Right cardiac atrium (tissue), 5 donors: Measurements from ENCODE around the gene TEKTIP1. TPM values are rescaled to one million over a fixed set of nuclear protein-coding genes. Genes with fewer than 3 reads are reported as not detected.
"Not testable (repeated sequence)": the region's sequence is repeated elsewhere in the genome, so short reads cannot be mapped to it uniquely, and the experiment has no call there.

Source experiments
- ATAC-seq, 2 donors: fragments of 200-7000 bp; cut with Tn5 transposase; one replicate each; pipeline versions ENCODE4 v1.8.0 to v1.9.1; 2020; ENCODE audit warnings: moderate library complexity in 2 of 2, mild to moderate bottlenecking in 1 of 2
- DNase-seq, 3 donors: peaks; one replicate each; pipeline ENCODE4 v3.0.0-alpha.2; 2020
- H3K27ac ChIP-seq: one replicate; pipeline ENCODE4 v1.5.1; 2013; ENCODE audit warnings: mild to moderate bottlenecking, low read length, control low read depth, moderate library complexity
- H3K27me3 ChIP-seq: one replicate; pipeline ENCODE4 v1.6.1; 2013; ENCODE audit not compliant: control insufficient read depth, insufficient read depth
- H3K4me1 ChIP-seq: one replicate; pipeline ENCODE4 v1.6.1; 2013; ENCODE audit warnings: low read length; ENCODE audit not compliant: control insufficient read depth, insufficient read depth
- H3K4me3 ChIP-seq: one replicate; pipeline ENCODE4 v1.5.1; 2013; ENCODE audit warnings: low read length, control low read depth
- H3K9me3 ChIP-seq: one replicate; pipeline ENCODE4 v1.6.1; 2013; ENCODE audit warnings: low read length; ENCODE audit not compliant: control insufficient read depth
- WGBS: extraction: QIAGEN DNeasy Blood & Tissue Kit; methylation state at CpG from one replicate; pipeline ENCODE4 v1.1.7; 2013; 5-methylcytosine and 5-hydroxymethylcytosine counted together
- intact Hi-C, 4 donors: fragments of 100-400 bp; cut with DNase I; formaldehyde crosslinking; loops; one replicate each; pipeline versions ENCODE4 v1.11.0 to v1.14.0; 2022 to 2023
- polyA plus RNA-seq: library from polyadenylated mRNA; stranded (reverse); fragments of 200-250 nt; gene quantifications from one replicate; pipeline ENCODE4 v1.2.3, GENCODE V29; 2013
- total RNA-seq, 4 donors: library from RNA; stranded (reverse); fragmentation: NEBNext Ultra II Directional; extraction: Animal tissue kit (Norgen Biotek cat#: 25700); gene quantifications; one replicate each; pipeline ENCODE4 v1.2.1, GENCODE V29; 2021
- donor health status: healthy with polysubstance abuse.
- donor health status: DM: no; HTN: yes; CAD: no.
- donor health status: DM: no; HTN: no; CAD: no.
- donor health status: DM: no; HTN: yes; CAD: no; lungs with severe emphysema.
- donor health status: DM: yes; HTN: yes; CAD: no.

TEKTIP1 gene
- total and polyA plus RNA-seq, 5 donors, result 0.20 to 1.2 (median 0.97) TPM; not detected in 2

GRCh38 chr19:3554254-3555083, 15.5 kb downstream of the TEKTIP1 start:
- ATAC-seq (no peak), DNase-seq (no peak)
- 74% methylated on average over 21 of the region's 21 CpGs for WGBS
- Histone ChIP-seq H3K4me1 (peaks cover 2% of the 10 kb centered on the region), H3K27ac (no peak overlapping the region), H3K4me3 (no peak overlapping the region), H3K27me3 (no peaks in the 10 kb centered on the region), H3K9me3 (no peaks in the 10 kb centered on the region)
- intact Hi-C loops, result no loop called here

- H3K4me3 ChIP-seq, result peak overlapping the region; percentile 89
- intact Hi-C loops, result no loop called here
- DNase-seq (peak in 1 of 3 donors; percentile 55), ATAC-seq (no peak)
- 72% methylated on average over 15 of the region's 15 CpGs for WGBS
- H3K27ac ChIP-seq, result no peak overlapping the region
- H3K27me3 ChIP-seq, result no peaks in the 10 kb centered on the region
- peaks cover 2% of the 10 kb centered on the region for H3K4me1 ChIP-seq
- no peaks in the 10 kb centered on the region for H3K9me3 ChIP-seq
These were observed 16.9 kb downstream of the TEKTIP1 start for GRCh38 chr19:3555653-3556422.

- 26% methylated on average over 9 of the region's 9 CpGs for WGBS
- peaks cover 2% of the 10 kb centered on the region for H3K4me1 ChIP-seq
- no peak for DNase-seq
- no peaks in the 10 kb centered on the region for H3K9me3 ChIP-seq
- H3K27me3 ChIP-seq, result no peaks in the 10 kb centered on the region
- no peak overlapping the region for H3K27ac ChIP-seq
- H3K4me3 ChIP-seq, result peak overlapping the region; percentile 89
- no peak for ATAC-seq
- intact Hi-C loops, result no loop called here
These were observed 17.5 kb downstream of the TEKTIP1 start for GRCh38 chr19:3556423-3556977.

GRCh38 chr19:3556978-3557460, 18.0 kb downstream of the TEKTIP1 start:
- Histone ChIP-seq H3K9me3 (no peaks in the 10 kb centered on the region), H3K27ac (no peak overlapping the region), H3K27me3 (no peaks in the 10 kb centered on the region), H3K4me3 (peak overlapping the region; percentile 89), H3K4me1 (peaks cover 2% of the 10 kb centered on the region)
- ATAC-seq (no peak), DNase-seq (peak in 2 of 3 donors; percentile 69 to 72)
- under 1% methylated on average over 60 of the region's 60 CpGs for WGBS
- intact Hi-C loops, result no loop called here

- no peaks in the 10 kb centered on the region for H3K27me3 ChIP-seq
- peaks cover 2% of the 10 kb centered on the region for H3K4me1 ChIP-seq
- intact Hi-C loops, result no loop called here
- peak; percentile 97 to 98 for ATAC-seq
- peak within 1 kb of the TSS; percentile 19 for H3K27ac ChIP-seq
- H3K9me3 ChIP-seq, result no peaks in the 10 kb centered on the region
- 1% methylated on average over 81 of the region's 81 CpGs for WGBS
- peak within 1 kb of the TSS; percentile 89 for H3K4me3 ChIP-seq
- peak; percentile 96 to 98 (median 98) for DNase-seq
These were observed 18.7 kb downstream of the TEKTIP1 start, which contains the start of gene MFSD12 for GRCh38 chr19:3557461-3558248. TSS of gene MFSD12 (minus strand) at chr19:3557586. CDS start at chr19:3557403, 183 bp downstream.

- Histone ChIP-seq H3K4me1 (no peaks in the 10 kb centered on the region), H3K9me3 (no peaks in the 10 kb centered on the region), H3K27me3 (no peaks in the 10 kb centered on the region), H3K4me3 (no peak overlapping the region), H3K27ac (no peak overlapping the region)
- DNase-seq (peak in 1 of 3 donors; percentile 45), ATAC-seq (no peak)
- WGBS, result 62% methylated on average over 17 of the region's 17 CpGs
- intact Hi-C loops, result no loop called here
These were observed 24.9 kb downstream of the TEKTIP1 start for GRCh38 chr19:3563709-3564524.

GRCh38 chr19:3565139-3565538, 26.2 kb downstream of the TEKTIP1 start:
- ATAC-seq (no peak), DNase-seq (peak in 1 of 3 donors; percentile 13)
- Histone ChIP-seq H3K9me3 (no peaks in the 10 kb centered on the region), H3K4me3 (no peak overlapping the region), H3K4me1 (no peaks in the 10 kb centered on the region), H3K27me3 (no peaks in the 10 kb centered on the region), H3K27ac (no peak overlapping the region)
- intact Hi-C loops, result no loop called here
- WGBS, result 92% methylated on average over 19 of the region's 19 CpGs

- not testable (repeated sequence) for H3K9me3 ChIP-seq, H3K27me3 ChIP-seq, ATAC-seq, H3K4me1 ChIP-seq, H3K4me3 ChIP-seq, H3K27ac ChIP-seq
- WGBS, result 90% methylated on average over 11 of the region's 11 CpGs
- peak in 1 of 3 donors; percentile 20 for DNase-seq
- intact Hi-C loops, result loop anchor here in 1 of 4 donors (10.0 kb wide), 1 partner anchor 55 kb away; the partner anchor contains the start of gene CACTIN
These were observed 31.1 kb downstream of the TEKTIP1 start for GRCh38 chr19:3570042-3570441.

- ATAC-seq, result no peak
- Histone ChIP-seq H3K9me3 (no peaks in the 10 kb centered on the region), H3K27ac (no peak overlapping the region), H3K27me3 (no peaks in the 10 kb centered on the region), H3K4me1 (no peaks in the 10 kb centered on the region), H3K4me3 (no peak overlapping the region)
- peak in 1 of 3 donors; percentile 25 for DNase-seq
- 76% methylated on average over 7 of the region's 7 CpGs for WGBS
- intact Hi-C loops, result loop anchor here in 1 of 4 donors (10.0 kb wide), 1 partner anchor 54 kb away; the partner anchor contains the start of gene CACTIN
These were observed 31.6 kb downstream of the TEKTIP1 start for GRCh38 chr19:3570606-3571011.
